GM18858 (cell line): ENCODE data around the gene NFASC.

Experiments used
- ATAC-seq: cut with Tn5 transposase; IDR thresholded peaks from one replicate; pipeline ENCODE4 v1.9.1; 2021; ENCODE audit not compliant: unreplicated experiment

The NFASC gene

GRCh38 chr1:205002705-205003104 is 132.0 kb downstream of the NFASC start:
- ATAC-seq, result no peak

DNA sequence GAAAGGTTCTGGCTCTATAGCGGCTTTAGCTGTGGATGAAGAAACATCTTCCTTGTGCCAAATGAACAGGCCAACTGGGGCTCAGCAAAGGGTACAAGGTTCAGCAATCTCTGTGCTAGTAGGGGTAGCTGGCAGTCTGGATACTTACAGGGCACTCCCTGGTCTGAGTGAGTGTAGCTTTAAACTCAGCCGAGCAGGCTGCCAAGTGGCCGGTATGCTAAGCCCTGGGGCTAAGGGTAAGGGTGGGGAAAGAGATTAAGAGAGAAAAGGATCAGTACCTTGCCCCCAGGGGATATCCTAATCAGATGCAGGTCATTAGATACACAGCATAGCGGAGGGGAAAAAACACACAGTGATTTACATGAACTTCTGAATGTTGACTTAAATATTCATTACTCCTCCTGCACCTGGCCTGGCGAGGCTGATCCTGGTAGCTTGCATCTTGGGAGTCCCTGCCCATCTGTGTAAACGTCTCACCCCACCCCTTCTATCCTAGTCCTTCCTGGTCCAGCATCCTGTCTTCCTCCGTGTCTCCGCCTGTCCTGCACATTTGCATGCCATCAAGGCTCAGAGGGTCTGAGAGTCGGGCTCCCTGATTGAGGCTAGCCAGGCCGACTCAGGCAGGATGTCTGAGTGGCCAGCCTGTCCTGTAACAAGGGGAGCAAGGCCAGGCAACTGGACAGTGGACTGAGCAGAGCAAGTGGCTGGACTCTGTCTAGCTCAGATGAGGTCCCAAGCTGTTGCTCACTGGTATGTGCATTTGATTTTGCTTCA is 132.9 kb downstream of the NFASC start:
- no peak for ATAC-seq

- no peak for ATAC-seq
Observed at GRCh38 chr1:205004351-205004750, 133.7 kb downstream of the NFASC start.

- no peak for ATAC-seq
Observed at GRCh38 chr1:205008896-205009295, 138.2 kb downstream of the NFASC start.

- ATAC-seq, result no peak
Observed at GRCh38 chr1:205009670-205010069, 139.0 kb downstream of the NFASC start.

DNA sequence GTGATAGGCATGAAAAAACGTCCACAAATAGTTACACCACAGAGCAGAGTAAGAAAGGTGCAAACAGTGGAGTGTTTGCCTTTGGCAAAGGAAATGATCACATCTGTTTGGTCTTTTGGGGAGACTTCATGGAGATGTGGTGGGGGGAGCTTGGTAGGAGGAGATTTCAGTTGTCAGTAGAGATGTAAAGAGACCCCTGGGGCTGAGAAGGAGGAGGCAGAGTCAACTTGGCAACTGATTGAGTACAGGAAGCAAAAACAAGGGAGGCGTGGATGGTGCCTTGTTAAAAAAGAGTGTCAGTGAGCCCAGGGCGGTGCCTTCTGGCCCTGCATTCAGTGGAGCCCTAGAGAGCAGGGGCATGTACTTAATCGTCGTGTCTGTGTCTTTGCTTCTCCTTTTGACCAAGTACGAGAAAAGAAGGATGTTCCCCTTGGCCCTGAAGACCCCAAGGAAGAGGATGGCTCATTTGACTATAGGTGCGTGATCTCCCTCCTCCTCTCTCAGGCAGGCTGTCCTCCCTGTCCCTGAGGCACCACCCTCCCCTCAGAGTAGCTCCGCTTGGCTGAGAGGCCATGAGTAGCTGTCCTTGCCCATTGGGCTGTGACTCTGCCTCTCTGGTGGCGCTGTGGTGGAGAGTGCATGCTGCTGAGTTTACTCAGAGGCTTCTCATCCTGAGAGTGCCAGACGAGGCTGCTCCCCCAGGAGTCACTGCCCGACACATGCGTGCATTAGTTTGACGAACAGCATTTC is 141.9 kb downstream of the NFASC start:
- ATAC-seq, result no peak

DNA sequence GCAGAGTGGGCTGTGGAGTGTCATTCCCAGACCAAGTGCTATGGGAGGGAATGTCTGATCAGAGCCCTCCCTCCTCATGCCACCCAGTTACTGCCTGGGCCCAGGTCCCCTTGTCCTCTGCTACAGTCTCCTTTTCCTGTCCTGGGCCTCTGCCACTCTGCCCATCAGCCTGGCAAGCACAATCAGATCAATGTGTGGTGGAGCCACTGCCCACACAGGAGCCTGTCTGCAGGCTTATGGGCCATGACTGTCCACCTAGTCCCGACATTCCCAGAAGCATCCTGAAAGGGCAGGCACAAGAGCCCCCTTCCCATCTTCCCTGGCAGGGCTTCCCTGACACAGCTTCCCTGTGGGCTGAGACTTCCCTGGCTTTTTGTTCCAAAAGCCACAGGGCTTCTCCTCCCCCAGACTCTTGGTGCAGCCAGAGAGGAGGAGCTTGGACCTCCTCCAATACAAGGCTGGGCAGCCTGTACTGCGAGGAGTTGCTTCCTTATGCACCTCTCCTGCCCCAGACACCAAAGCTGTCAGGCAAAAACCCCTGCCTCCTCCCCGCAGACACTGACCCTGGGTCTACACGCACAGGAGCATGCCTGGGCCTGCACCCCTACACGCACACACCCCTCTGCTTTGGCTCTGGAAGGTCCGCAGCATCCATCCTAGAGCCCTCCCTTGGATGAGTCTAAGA is 143.2 kb downstream of the NFASC start:
- no peak for ATAC-seq

- no peak for ATAC-seq
Observed at GRCh38 chr1:205014783-205015182, 144.1 kb downstream of the NFASC start.

DNA sequence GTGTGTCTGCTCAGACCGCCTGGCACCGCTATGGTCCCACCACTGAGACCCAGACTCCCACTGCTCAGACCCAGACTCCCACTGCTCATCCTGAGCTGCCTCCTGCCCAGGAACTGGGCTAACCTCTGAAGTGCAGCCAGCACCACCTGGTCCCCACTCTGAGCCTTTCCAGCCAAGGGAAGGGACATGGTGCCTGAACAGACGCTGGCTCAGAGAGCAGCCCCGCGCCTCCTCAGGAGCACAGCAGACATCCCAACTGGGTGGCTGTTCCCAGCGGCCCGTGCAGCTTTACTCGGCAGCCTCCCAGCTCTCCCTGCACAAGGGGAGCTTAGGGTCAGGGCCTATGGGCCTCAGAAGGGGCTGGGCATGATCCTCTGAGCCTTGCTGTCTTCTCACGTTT is 144.6 kb downstream of the NFASC start:
- no peak for ATAC-seq

DNA sequence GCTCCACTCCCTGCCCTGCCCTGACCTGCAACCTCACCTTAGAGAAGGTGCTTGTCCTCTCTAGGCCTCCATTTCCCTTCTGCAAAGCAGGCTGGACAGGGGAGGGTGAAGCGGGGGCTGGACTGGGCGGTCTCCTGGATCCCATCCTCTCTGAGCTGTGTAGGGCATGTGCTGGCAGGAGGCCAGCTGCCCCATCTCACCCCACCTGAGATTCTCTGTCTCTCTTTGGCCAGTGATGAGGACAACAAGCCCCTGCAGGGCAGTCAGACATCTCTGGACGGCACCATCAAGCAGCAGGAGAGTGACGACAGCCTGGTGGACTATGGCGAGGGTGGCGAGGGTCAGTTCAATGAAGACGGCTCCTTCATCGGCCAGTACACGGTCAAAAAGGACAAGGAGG is 145.4 kb downstream of the NFASC start:
- ATAC-seq, result no peak

- ATAC-seq, result no peak
Observed at GRCh38 chr1:205016584-205016983, 145.9 kb downstream of the NFASC start.

- no peak for ATAC-seq
Observed at GRCh38 chr1:205017001-205017400, 146.3 kb downstream of the NFASC start.

DNA sequence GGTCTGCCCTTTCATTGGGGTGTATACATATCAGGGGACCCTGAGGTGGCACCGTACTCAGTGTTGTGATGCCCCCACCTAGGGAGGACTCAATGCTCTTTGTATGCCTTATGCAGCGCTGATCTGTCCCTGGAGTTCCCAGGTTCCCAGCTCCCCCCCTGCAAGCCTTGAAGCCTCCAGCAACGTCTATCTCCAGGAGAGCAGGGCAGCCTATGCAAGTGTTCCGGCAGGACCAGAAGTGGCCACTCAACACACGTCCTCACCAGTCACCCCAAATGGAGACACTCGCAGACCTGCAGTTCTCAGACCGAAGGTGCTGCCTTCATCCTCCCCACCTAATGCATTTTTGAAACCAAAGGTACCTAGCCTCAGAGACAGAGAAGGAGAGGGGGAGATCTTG is 147.1 kb downstream of the NFASC start:
- ATAC-seq, result no peak

DNA sequence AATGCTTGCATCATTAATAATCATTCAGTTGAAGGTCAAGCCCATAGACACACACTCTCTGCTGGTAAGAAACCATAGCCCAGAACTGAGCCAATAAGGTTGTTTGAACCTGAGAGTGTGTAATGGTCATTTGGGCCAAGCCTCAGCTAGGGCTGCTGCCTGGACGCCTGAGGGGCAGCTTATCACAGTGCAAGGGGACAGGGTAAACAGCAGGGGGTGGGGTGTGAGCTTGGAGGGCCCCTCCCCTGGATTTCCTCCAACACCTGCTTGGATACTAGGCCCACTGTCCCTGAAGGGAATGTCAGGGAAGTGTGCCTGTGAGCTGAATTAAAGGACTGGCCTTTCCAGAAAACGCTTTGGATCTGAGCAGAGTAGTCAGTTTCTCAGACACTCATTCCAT is 147.7 kb downstream of the NFASC start:
- no peak for ATAC-seq

DNA sequence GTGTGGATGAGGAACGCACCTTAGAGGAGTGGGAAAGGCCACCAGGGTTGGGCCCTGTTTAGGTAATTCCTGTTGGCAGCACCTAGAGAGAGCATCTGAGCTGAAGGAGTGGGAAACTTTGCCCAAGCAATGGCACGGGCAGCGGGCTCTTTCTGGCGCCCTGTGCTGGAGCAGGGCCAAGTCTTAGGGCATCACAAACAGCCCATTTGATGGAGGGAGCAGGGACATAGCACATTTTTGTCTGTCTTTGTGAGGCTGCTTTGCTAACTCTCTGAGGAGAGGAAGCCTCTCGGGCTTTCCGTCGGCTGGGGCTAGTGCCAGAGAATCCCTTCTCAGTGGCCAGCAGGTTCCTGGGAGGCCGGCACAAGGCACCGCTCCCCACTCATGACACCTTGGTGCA is 149.8 kb downstream of the NFASC start:
- no peak for ATAC-seq

DNA sequence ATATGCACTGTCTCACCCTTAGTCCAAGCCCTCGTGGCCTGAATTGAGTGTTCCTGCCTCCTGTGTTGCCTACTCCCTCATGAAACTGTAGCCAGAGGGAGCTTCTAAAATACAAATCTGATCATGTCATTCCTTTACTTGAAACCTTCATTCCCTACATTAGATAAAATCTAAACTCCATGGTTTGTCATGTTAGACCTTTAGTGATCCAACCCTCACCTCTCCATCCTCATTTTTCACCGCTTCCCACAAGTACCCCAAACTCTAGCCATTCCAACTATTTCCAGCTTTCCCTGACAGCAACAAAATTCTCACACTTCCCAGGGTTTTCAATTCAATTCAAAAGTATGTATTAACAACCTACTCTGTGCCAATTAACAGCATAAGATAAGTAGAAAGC is 154.0 kb downstream of the NFASC start:
- ATAC-seq, result no peak

- ATAC-seq, result no peak
Observed at GRCh38 chr1:205025239-205025638, 154.6 kb downstream of the NFASC start.

DNA sequence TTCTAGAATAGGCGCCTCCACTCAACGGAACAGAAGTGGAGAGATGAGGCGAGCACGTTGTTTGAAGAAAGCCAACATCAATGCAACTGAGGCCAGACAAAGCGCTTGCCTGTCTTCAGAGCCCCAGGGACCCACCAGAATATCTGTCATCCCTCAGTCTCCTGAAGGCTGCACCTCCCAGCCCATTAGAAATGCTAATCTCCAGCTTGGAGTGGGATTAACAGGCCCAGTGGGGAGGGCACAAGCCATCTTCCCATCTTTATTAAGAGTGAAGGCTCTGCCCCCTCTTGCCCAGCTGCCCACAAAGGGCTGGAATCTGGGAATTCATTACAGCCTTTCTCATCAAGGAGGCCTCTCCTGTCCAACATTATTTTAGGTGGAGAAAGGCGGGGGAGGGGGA is 155.5 kb downstream of the NFASC start:
- no peak for ATAC-seq

DNA sequence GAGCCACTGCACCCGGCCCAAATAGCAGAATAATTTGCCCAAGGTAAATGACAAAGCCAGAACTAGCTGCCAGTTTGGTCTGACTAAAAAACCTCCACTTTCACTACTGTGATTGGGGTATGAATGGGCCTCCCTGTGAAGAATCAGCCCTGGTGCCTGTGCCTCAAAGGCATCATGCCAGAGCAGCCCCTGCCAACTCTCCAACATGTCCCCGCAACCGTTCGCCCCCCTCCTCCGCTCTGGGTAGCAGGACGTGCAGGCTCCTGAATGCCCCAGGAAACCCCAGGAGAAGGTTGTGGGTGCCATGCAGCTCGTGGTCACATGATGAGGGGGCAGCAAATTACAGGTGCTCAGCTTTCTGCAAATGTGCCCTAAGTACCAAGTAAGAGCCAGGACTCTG is 157.7 kb downstream of the NFASC start:
- no peak for ATAC-seq

DNA sequence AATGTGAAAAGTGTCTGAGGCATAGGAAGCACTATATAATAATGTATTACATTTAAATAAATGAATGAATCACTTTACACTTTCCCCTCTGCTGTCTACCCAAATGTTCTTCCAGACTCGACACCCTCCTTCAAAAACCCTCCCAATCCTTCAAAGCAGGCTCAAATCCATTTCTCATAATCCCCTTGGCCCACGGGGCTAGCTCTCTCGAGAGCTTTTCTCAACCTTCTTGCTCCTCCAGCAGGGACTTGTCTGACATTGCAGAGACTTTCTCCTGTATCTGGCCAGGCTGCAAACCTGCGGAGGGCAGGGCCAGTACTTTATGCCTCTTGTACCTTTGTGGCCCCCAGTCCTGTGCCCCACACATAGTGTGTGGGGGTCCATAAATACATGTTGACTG is 158.3 kb downstream of the NFASC start:
- ATAC-seq, result no peak

GRCh38 chr1:205030241-205030640 is 159.6 kb downstream of the NFASC start:
- no peak for ATAC-seq

DNA sequence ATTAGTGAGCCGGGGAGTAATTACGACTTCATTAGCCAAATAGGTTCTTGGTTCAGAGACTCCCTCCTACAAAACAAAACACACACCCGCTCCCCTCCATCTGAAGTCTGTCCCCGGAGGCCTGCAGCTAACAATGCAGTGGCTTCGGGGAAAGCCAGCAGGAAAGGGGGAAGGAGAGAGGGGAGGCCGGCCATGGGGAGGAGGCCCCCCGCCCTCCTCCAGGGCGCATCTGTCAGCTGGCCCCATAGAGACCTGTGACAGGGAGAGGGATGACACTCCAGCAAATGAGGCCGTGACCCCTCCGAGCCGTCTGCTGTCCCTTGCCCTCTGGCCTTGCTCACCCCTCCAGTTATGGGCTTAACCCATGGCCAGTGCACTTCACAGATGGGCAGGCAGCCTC is 160.2 kb downstream of the NFASC start:
- ATAC-seq, result no peak
